Measurements from ENCODE around the gene SCYL2. TPM values are rescaled to one million over a fixed set of nuclear protein-coding genes. Genes with fewer than 3 reads are reported as not detected.

SCYL2 gene
- total RNA-seq, 4 donors from 2014 or later, result 46.3 to 55.6 (median 51.4) TPM

GRCh38 chr12:100238801-100239200 lies 28.2 kb upstream of the SCYL2 start:
- WGBS, result 88% methylated on average over 3 of the region's 3 CpGs
- TF ChIP-seq POLR2AphosphoS5 (IDR thresholded peaks at IDR 0.05), result no peak
- no peak for TF ChIP-seq CTCF (IDR thresholded peaks at IDR 0.05)
- no peak for TF ChIP-seq POLR2A (IDR thresholded peaks at IDR 0.05; ENCODE audit: low read depth)
- TF ChIP-seq EP300 (IDR thresholded peaks at IDR 0.05), result no peak
- no peaks in the 10 kb centered on the region for H3K9me3 ChIP-seq
- H3K4me3 ChIP-seq, result no peak overlapping the region
- no peaks in the 10 kb centered on the region for H3K27me3 ChIP-seq
- intact Hi-C loops (cut with DNase I), result loop anchor here (10.0 kb wide), 1 partner anchor 106 kb away; no protein-coding TSS in a partner anchor
- no peak for DNase-seq (ENCODE audit: extremely low spot score)
- no peaks in the 10 kb centered on the region for H3K36me3 ChIP-seq
- H3K27ac ChIP-seq (replicated peaks in 1 of 4), result no peak overlapping the region
- peaks cover 0 to 11% (median 7%) of the 10 kb centered on the region in 4 donors for H3K4me1 ChIP-seq

DNA sequence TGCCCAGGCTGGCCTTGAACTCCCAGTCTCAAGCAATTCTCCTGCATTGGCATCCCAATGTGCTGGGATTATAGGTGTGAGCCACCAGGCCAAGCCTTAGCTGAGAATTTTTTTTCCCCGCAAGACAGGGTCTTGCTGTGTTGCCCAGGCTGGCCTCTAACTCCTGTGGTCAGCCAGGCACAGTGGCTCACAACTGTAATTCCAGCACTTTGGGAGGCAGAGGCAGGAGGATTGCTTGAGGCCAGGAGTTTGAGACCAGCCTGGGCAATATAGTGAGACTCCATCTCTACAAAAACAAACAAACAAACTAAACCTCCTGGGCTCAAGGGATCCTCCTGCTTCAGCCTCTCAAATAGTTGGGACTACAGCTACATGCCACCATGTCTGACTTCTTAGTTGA lies 27.4 kb upstream of the SCYL2 start:
- Histone ChIP-seq H3K36me3 (no peaks in the 10 kb centered on the region), H3K27me3 (no peaks in the 10 kb centered on the region), H3K4me3 (no peak overlapping the region), H3K27ac (replicated peaks in 1 of 4) (no peak overlapping the region), H3K9me3 (no peaks in the 10 kb centered on the region), H3K4me1 (peaks cover 0 to 4% (median under 1%) of the 10 kb centered on the region in 4 donors)
- intact Hi-C loops (cut with DNase I), result loop anchor here (10.0 kb wide), 1 partner anchor 105 kb away; no protein-coding TSS in a partner anchor
- no peak for DNase-seq (ENCODE audit: extremely low spot score)
- TF ChIP-seq CTCF (IDR thresholded peaks at IDR 0.05) (no peak), EP300 (IDR thresholded peaks at IDR 0.05) (no peak), POLR2A (IDR thresholded peaks at IDR 0.05; ENCODE audit: low read depth) (no peak), POLR2AphosphoS5 (IDR thresholded peaks at IDR 0.05) (no peak)
- 100% methylated on average over 1 of the region's 1 CpG for WGBS

DNA sequence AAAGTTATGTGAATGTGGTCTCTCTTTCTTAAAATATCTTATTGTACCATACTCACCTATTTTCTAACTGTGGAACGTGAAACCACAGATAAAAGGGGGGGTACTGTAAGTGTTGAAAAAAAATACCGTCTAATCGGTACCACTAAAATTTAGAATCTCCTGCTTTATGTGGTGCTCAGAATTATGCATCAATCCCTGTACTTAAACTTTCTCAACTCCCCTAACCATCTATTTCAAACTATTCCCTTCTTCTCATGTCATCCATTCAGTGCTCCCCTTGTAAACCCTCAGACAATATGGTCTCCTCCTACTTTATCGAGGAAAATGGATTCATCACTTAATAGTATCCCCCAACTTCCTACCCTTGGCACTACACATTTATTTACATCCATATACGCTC lies 23.8 kb upstream of the SCYL2 start:
- Histone ChIP-seq H3K4me3 (no peak overlapping the region), H3K27ac (replicated peaks in 1 of 4) (no peak overlapping the region), H3K9me3 (no peaks in the 10 kb centered on the region), H3K27me3 (no peaks in the 10 kb centered on the region), H3K36me3 (no peaks in the 10 kb centered on the region), H3K4me1 (no peaks in the 10 kb centered on the region)
- TF ChIP-seq CTCF (IDR thresholded peaks at IDR 0.05) (no peak), EP300 (IDR thresholded peaks at IDR 0.05) (no peak), POLR2AphosphoS5 (IDR thresholded peaks at IDR 0.05) (no peak), POLR2A (IDR thresholded peaks at IDR 0.05; ENCODE audit: low read depth) (no peak)
- WGBS, result 93% methylated on average over 5 of the region's 5 CpGs
- DNase-seq (ENCODE audit: extremely low spot score), result no peak
- intact Hi-C loops (cut with DNase I), result loop anchor here (5.0 kb wide), 1 partner anchor 494 kb away; no protein-coding TSS in a partner anchor

GRCh38 chr12:100247765-100248164 lies 19.2 kb upstream of the SCYL2 start:
- 94% methylated on average over 4 of the region's 4 CpGs for WGBS
- intact Hi-C loops (cut with DNase I), result no loop called here
- Histone ChIP-seq H3K27me3 (no peaks in the 10 kb centered on the region), H3K4me3 (no peak overlapping the region), H3K36me3 (no peaks in the 10 kb centered on the region), H3K4me1 (no peaks in the 10 kb centered on the region), H3K27ac (replicated peaks in 1 of 4) (no peak overlapping the region), H3K9me3 (no peaks in the 10 kb centered on the region)
- TF ChIP-seq EP300 (IDR thresholded peaks at IDR 0.05) (no peak), POLR2A (IDR thresholded peaks at IDR 0.05; ENCODE audit: low read depth) (no peak), CTCF (IDR thresholded peaks at IDR 0.05) (no peak), POLR2AphosphoS5 (IDR thresholded peaks at IDR 0.05) (no peak)
- no peak for DNase-seq (ENCODE audit: extremely low spot score)

DNA sequence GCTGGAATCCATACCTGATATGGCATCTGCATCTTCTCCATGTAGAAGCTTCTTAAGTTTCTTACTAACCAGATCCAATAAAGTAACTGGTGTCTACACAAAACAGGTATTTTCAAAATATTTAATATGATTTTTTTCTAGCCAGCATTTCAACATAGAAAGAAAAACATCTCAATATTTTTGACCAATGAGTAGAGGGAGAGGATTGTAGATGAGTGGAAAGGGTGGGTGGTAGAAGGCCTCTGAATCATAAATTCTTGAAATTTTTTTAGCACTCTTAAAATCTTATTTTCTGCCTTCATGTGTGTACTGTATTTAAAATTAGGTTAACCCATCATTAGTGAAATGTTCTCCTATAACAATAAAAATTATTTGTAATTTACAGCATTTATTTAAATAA lies 18.1 kb upstream of the SCYL2 start:
- H3K27me3 ChIP-seq, result no peaks in the 10 kb centered on the region
- H3K4me1 ChIP-seq, result no peaks in the 10 kb centered on the region
- TF ChIP-seq CTCF (IDR thresholded peaks at IDR 0.05) (no peak), POLR2AphosphoS5 (IDR thresholded peaks at IDR 0.05) (no peak), POLR2A (IDR thresholded peaks at IDR 0.05; ENCODE audit: low read depth) (no peak), EP300 (IDR thresholded peaks at IDR 0.05) (no peak)
- H3K27ac ChIP-seq (replicated peaks in 1 of 4), result no peak overlapping the region
- intact Hi-C loops (cut with DNase I), result no loop called here
- H3K4me3 ChIP-seq, result no peak overlapping the region
- H3K9me3 ChIP-seq, result no peaks in the 10 kb centered on the region
- H3K36me3 ChIP-seq, result no peaks in the 10 kb centered on the region
- DNase-seq (ENCODE audit: extremely low spot score), result no peak

All from esophagus muscularis mucosa (tissue), 4 donors.